OCI-LY3 (cell line): Measurements from ENCODE around the gene RAB11B.

Experiments
- CTCF ChIP-seq: fragments of 200-600, 300-600 bp; sonication (generic); IDR thresholded peaks from 2 replicates; pipeline ENCODE4 v1.5.1; 2014; ENCODE audit warnings: antibody characterized with exemption, low read length, low read depth
- EZH2phosphoT487 ChIP-seq: fragments of 200-600 bp; shearing (Covaris generic); IDR thresholded peaks from 2 replicates; pipeline ENCODE4 v1.6.1; 2018; ENCODE audit warnings: antibody characterized with exemption, mixed run types, low read depth

GRCh38 chr19:8441725-8442544 lies 51.8 kb downstream of the RAB11B start:
- TF ChIP-seq CTCF, result no peak
- no peak for TF ChIP-seq EZH2phosphoT487
